Glutamatergic neuron (in vitro differentiated cells): ENCODE data around the gene TBC1D25. TPM values are rescaled to one million over a fixed set of nuclear protein-coding genes. Genes with fewer than 3 reads are reported as not detected.

ENCODE experiments used
- DNase-seq: peaks from one replicate; pipeline ENCODE4 v3.0.0; 2022
- H3K27ac Mint-ChIP-seq: one replicate; pipeline ENCODE4 v1.8.0; 2020; ENCODE audit warnings: mild to moderate bottlenecking, mixed read lengths, inconsistent platforms; ENCODE audit not compliant: unreplicated experiment
- H3K27me3 Mint-ChIP-seq: one replicate; pipeline ENCODE4 v1.8.0; 2020; ENCODE audit warnings: mild to moderate bottlenecking, moderate library complexity, mixed read lengths, inconsistent platforms; ENCODE audit not compliant: unreplicated experiment
- H3K36me3 Mint-ChIP-seq: one replicate; pipeline ENCODE4 v1.8.0; 2020; ENCODE audit warnings: mild to moderate bottlenecking, mixed read lengths, inconsistent platforms; ENCODE audit not compliant: unreplicated experiment
- H3K4me1 Mint-ChIP-seq: one replicate; pipeline ENCODE4 v1.8.0; 2020; ENCODE audit warnings: mild to moderate bottlenecking, low read depth, mixed read lengths, inconsistent platforms; ENCODE audit not compliant: unreplicated experiment
- H3K4me3 Mint-ChIP-seq: one replicate; pipeline ENCODE4 v1.8.0; 2020; ENCODE audit warnings: mild to moderate bottlenecking, mixed read lengths, inconsistent platforms; ENCODE audit not compliant: unreplicated experiment
- H3K9me3 Mint-ChIP-seq: one replicate; pipeline ENCODE4 v1.8.0; 2020; ENCODE audit warnings: mild to moderate bottlenecking, moderate library complexity, mixed read lengths, inconsistent platforms; ENCODE audit not compliant: unreplicated experiment
- total RNA-seq: library from RNA; stranded (reverse); fragmentation: NEBNext Ultra II Directional; extraction: Animal tissue kit (Norgen Biotek cat#: 25700); gene quantifications from one replicate; pipeline ENCODE4 v1.2.1, GENCODE V29; 2021; ENCODE audit not compliant: unreplicated experiment
- TF ChIP-seq, protein P1 (sequence below): fragments of 200-600 bp; sonication (generic); IDR thresholded peaks from one replicate; pipeline ENCODE4 v1.5.0; 2021; ENCODE audit not compliant: partially characterized antibody, unreplicated experiment

TBC1D25 gene
- total RNA-seq, 1 donor from 2014 or later, result 34.3 TPM

DNA sequence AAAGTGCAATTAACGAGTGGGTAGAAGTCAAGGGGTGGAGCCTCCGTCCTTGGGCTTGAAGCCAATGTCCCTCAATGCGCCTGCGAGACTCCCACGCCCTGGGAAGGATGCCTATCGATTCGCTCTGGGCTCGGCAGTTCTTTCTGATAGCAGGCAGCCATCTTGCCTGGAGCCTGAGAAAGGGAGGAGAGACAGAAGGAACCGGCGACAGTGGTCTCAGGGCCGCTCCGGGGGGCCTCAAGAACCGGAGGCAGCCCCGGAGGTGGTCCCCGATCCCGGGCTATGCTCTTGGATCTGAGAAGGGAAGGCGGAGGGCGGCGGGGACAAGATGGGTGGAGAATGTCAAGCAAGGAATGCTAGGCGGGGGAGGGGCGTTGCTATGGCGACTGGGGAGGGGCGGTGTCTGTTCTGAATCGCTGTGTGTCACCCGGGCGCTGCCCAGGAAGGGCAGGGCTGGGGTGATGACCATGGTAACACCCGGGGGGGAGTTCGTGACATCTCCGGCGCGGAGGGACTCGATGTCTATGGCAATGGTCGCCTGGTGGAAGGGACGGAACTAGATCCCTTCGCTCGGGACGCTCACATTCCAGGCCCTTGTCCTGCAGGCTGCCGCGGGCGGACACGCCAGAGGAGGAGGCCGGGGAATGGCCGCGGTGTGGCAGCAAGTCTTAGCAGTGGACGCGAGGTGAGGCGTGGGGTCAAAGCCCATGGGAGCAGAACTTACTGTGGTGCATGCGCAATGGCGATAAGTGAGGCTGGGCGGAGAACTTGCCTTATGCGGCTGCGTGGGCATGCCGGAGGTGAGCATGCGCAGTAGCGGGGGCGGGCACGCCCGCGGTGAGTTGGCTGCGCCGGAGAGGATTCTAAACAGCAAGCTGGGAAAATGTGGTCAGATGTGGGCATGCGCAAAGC, 58.1 kb downstream of the TBC1D25 start, which contains the start of gene WDR13:
WDR13 (plus strand) TSS at position 140 of the 912 bp plus-strand sequence; CDS start at position 645, 505 bp downstream.
- H3K27ac Mint-ChIP-seq, result peak within 1 kb of the TSS; percentile 99
- H3K36me3 Mint-ChIP-seq, result no peaks in the 10 kb centered on the region
- H3K27me3 Mint-ChIP-seq, result peaks cover 3% of the 10 kb centered on the region
- no peaks in the 10 kb centered on the region for H3K4me1 Mint-ChIP-seq
- DNase-seq, result peak; percentile 90
- peak within 1 kb of the TSS; percentile 96 for H3K4me3 Mint-ChIP-seq
- H3K9me3 Mint-ChIP-seq, result peaks cover 7% of the 10 kb centered on the region
- TF ChIP-seq, protein P1, sequence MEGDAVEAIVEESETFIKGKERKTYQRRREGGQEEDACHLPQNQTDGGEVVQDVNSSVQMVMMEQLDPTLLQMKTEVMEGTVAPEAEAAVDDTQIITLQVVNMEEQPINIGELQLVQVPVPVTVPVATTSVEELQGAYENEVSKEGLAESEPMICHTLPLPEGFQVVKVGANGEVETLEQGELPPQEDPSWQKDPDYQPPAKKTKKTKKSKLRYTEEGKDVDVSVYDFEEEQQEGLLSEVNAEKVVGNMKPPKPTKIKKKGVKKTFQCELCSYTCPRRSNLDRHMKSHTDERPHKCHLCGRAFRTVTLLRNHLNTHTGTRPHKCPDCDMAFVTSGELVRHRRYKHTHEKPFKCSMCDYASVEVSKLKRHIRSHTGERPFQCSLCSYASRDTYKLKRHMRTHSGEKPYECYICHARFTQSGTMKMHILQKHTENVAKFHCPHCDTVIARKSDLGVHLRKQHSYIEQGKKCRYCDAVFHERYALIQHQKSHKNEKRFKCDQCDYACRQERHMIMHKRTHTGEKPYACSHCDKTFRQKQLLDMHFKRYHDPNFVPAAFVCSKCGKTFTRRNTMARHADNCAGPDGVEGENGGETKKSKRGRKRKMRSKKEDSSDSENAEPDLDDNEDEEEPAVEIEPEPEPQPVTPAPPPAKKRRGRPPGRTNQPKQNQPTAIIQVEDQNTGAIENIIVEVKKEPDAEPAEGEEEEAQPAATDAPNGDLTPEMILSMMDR, result no peak

DNA sequence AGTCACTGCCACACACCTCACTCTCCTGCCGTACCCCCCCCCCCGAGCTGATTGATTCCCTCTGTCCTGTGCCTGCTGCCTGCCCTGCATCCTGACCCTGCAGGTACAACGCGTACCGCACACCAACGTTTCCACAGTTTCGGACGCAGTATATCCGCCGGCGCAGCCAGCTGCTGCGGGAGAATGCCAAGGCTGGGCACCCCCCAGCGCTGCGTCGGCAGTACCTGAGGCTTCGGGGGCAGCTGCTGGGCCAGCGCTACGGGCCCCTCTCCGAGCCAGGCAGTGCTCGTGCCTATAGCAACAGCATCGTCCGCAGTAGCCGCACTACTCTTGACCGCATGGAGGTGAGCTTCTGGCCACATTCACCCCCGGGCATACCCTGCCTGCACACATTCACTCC, 59.1 kb downstream of the TBC1D25 start:
- TF ChIP-seq, protein P1, result no peak
- peaks cover 3% of the 10 kb centered on the region for H3K27me3 Mint-ChIP-seq
- H3K36me3 Mint-ChIP-seq, result no peaks in the 10 kb centered on the region
- peak overlapping the region; percentile 96 for H3K4me3 Mint-ChIP-seq
- peak overlapping the region; percentile 99 for H3K27ac Mint-ChIP-seq
- no peaks in the 10 kb centered on the region for H3K4me1 Mint-ChIP-seq
- DNase-seq, result no peak
- H3K9me3 Mint-ChIP-seq, result peaks cover 7% of the 10 kb centered on the region

DNA sequence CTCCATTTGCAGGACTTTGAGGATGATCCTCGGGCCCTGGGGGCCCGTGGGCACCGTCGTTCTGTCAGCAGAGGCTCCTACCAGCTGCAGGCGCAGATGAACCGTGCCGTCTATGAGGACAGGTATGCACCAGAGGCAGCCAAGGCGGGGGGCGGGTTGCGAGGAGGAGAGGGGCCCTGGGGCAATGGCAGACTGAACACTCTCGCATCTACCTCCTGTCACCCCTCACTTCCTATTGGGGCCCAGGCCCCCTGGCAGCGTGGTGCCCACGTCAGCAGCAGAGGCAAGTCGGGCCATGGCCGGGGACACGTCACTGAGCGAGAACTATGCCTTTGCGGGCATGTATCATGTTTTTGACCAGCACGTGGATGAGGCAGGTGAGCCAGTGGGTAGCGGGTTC, 59.8 kb downstream of the TBC1D25 start:
- Mint-ChIP-seq H3K9me3 (peaks cover 7% of the 10 kb centered on the region), H3K4me1 (no peaks in the 10 kb centered on the region), H3K27me3 (peaks cover 3% of the 10 kb centered on the region), H3K27ac (no peak overlapping the region), H3K4me3 (no peak overlapping the region), H3K36me3 (no peaks in the 10 kb centered on the region)
- DNase-seq, result no peak
- TF ChIP-seq, protein P1, result no peak

DNA sequence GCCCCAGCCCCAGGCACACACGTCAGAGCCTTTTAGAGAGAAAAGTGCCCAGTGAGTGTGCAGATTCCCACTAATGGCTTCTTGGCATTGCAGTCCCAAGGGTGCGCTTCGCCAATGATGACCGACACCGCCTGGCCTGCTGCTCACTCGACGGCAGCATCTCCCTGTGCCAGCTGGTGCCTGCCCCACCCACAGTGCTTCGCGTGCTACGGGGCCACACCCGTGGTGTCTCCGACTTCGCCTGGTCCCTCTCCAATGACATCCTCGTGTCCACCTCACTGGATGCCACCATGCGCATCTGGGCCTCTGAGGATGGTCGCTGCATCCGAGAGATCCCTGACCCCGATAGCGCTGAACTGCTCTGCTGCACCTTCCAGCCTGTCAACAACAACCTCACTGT, 60.7 kb downstream of the TBC1D25 start:
- Mint-ChIP-seq H3K27ac (no peak overlapping the region), H3K4me3 (no peak overlapping the region), H3K4me1 (no peaks in the 10 kb centered on the region), H3K9me3 (peaks cover 7% of the 10 kb centered on the region), H3K27me3 (peaks cover 3% of the 10 kb centered on the region), H3K36me3 (no peaks in the 10 kb centered on the region)
- no peak for DNase-seq
- TF ChIP-seq, protein P1, result no peak

DNA sequence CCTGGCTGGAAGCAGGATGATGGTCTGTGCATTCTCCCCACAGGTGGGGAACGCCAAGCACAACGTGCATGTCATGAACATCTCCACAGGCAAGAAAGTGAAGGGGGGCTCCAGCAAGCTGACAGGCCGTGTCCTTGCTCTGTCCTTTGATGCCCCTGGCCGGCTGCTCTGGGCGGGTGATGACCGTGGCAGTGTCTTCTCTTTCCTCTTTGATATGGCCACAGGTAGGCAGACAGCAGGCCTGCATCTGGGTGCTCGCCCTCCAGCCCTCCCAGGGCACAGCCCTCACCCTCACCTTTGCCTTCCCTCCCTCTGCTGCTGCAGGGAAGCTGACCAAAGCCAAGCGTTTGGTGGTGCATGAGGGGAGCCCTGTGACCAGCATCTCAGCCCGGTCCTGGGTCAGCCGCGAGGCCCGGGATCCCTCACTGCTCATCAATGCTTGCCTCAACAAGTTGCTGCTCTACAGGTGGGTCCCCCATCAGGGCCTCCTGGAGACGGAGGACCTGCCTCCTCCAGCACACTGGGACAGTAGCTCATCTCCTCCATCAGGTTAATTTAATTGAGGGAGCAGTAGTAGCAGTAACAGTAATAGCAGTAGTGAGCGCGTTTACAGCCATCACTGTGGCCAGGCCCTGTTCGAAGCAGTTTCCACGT, 62.4 kb downstream of the TBC1D25 start:
- TF ChIP-seq, protein P1, result no peak
- no peak for DNase-seq
- Mint-ChIP-seq H3K9me3 (peaks cover 7% of the 10 kb centered on the region), H3K4me1 (no peaks in the 10 kb centered on the region), H3K4me3 (no peak overlapping the region), H3K27ac (no peak overlapping the region), H3K36me3 (no peaks in the 10 kb centered on the region), H3K27me3 (peaks cover 5% of the 10 kb centered on the region)
